SK-N-SH (cell line): Measurements from ENCODE around the gene ARID2. TPM values are rescaled to one million over a fixed set of nuclear protein-coding genes. Genes with fewer than 3 reads are reported as not detected.

Experiments used
- CTCF ChIA-PET: fragments of 300-600, 350-600 bp; formaldehyde crosslinking; extraction: SDS; loops from one replicate; lab custom pipeline; 2021; lab: Yijun Ruan, JAX
- POLR2A ChIA-PET: fragments of 350-600 bp; sonication (Branson Sonifier 250); formaldehyde crosslinking; extraction: SDS; loops from one replicate; lab custom pipeline; 2020; ENCODE audit warnings: antibody characterized with exemption, inconsistent platforms; lab: Yijun Ruan, JAX
- DNase-seq: peaks from one replicate; pipeline ENCODE4 v3.0.0; 2012
- H2AFZ ChIP-seq: fragments of 200-600 bp; sonication (generic); 2 replicates; pipeline ENCODE4 v1.8.1; 2016; ENCODE audit warnings: antibody characterized with exemption, mild to moderate bottlenecking, low read depth
- H3F3A ChIP-seq: fragments of 200-600 bp; sonication (generic); replicated peaks from 2 replicates; pipeline ENCODE3; 2016; ENCODE audit warnings: antibody characterized with exemption, mild to moderate bottlenecking; ENCODE audit not compliant: insufficient read depth
- H3K27ac ChIP-seq, 2 experiments: fragments of 200-500 bp in 1 of 2; fragments of 200-600 bp in 1 of 2; sonication (Bioruptor generic) in 1 of 2; sonication (generic), shearing (Covaris generic) in 1 of 2; 2 replicates each; pipeline versions ENCODE4 v1.5.1 to v1.6.1; 2014 to 2016; ENCODE audit warnings: low read depth in 2 of 2, inconsistent platforms in 1 of 2, low read length in 1 of 2, mild to moderate bottlenecking in 1 of 2, mixed read lengths in 1 of 2
- H3K27me3 ChIP-seq: fragments of 200-600 bp; sonication (generic), shearing (Covaris generic); 2 replicates; pipeline ENCODE4 v1.6.1; 2016; ENCODE audit warnings: mixed run types; ENCODE audit not compliant: insufficient read depth
- H3K36me3 ChIP-seq, 2 experiments: fragments of 200-500 bp in 1 of 2; fragments of 200-600 bp in 1 of 2; sonication (Bioruptor generic) in 1 of 2; sonication (generic) in 1 of 2; replicated peaks in 1 of 2; 2 replicates each; pipeline versions ENCODE3 to v1.5.1; 2014 to 2016; ENCODE audit warnings: low read length in 1 of 2, mild to moderate bottlenecking in 1 of 2; ENCODE audit not compliant: insufficient read depth in 2 of 2, control insufficient read depth in 1 of 2
- H3K4me1 ChIP-seq, 2 experiments: fragments of 200-500 bp in 1 of 2; fragments of 200-600 bp in 1 of 2; sonication (Bioruptor generic) in 1 of 2; sonication (generic), shearing (Covaris generic) in 1 of 2; 2 replicates each; pipeline versions ENCODE4 v1.5.1 to v1.6.1; 2014 to 2016; ENCODE audit warnings: low read depth in 1 of 2, low read length in 1 of 2, mixed run types in 1 of 2; ENCODE audit not compliant: insufficient read depth in 2 of 2, control insufficient read depth in 1 of 2
- H3K4me2 ChIP-seq: fragments of 200-600 bp; sonication (generic), shearing (Covaris generic); 2 replicates; pipeline ENCODE4 v1.6.1; 2017; ENCODE audit warnings: mixed run types
- H3K4me3 ChIP-seq, 2 experiments: fragments of 200-500 bp in 1 of 2; fragments of 200-600 bp in 1 of 2; sonication (Bioruptor generic) in 1 of 2; sonication (generic), shearing (Covaris generic) in 1 of 2; 2 replicates each; pipeline versions ENCODE4 v1.5.1 to v1.8.1; 2014 to 2016; ENCODE audit warnings: low read depth in 2 of 2, inconsistent platforms in 1 of 2, low read length in 1 of 2, mild to moderate bottlenecking in 1 of 2, mixed read lengths in 1 of 2, moderate library complexity in 1 of 2
- H3K79me2 ChIP-seq: fragments of 200-600 bp; sonication (generic); 2 replicates; pipeline ENCODE4 v1.8.1; 2017; ENCODE audit warnings: mild to moderate bottlenecking; ENCODE audit not compliant: insufficient read depth
- H3K9ac ChIP-seq: fragments of 200-600 bp; sonication (generic); 2 replicates; pipeline ENCODE4 v1.6.1; 2017; ENCODE audit warnings: mixed run types
- H3K9me2 ChIP-seq: fragments of 200-600 bp; sonication (generic); 2 replicates; pipeline ENCODE4 v1.6.1; 2017; ENCODE audit warnings: mixed run types
- H3K9me3 ChIP-seq: fragments of 200-600 bp; sonication (generic); 2 replicates; pipeline ENCODE4 v1.6.1; 2017; ENCODE audit warnings: mixed run types, mild to moderate bottlenecking, moderate library complexity
- H4K20me1 ChIP-seq: fragments of 200-600 bp; sonication (generic); 2 replicates; pipeline ENCODE4 v1.6.1; 2017; ENCODE audit warnings: mild to moderate bottlenecking, mixed run types; ENCODE audit not compliant: insufficient read depth
- CHD2 ChIP-seq: fragments of 150-350 bp; IDR thresholded peaks from 2 replicates; pipeline ENCODE4 v1.6.1; 2018; ENCODE audit warnings: low read length; ENCODE audit not compliant: partially characterized antibody
- EP300 ChIP-seq, 2 experiments: IDR thresholded peaks; 2 replicates each; pipeline versions ENCODE4 v1.4.0 to v1.6.1; 2012; ENCODE audit warnings: borderline replicate concordance in 1 of 2, low read depth in 1 of 2, low read length in 1 of 2
- FOXJ3 ChIP-seq: sonication (generic); formaldehyde crosslinking; IDR thresholded peaks from 2 replicates; pipeline ENCODE4 v1.5.1; 2020; ENCODE audit warnings: mild to moderate bottlenecking, missing genetic modification reagents
- GABPA ChIP-seq: IDR thresholded peaks from 2 replicates; pipeline ENCODE4 v1.4.0; 2012; ENCODE audit warnings: low read depth, mild to moderate bottlenecking
- GATA2 ChIP-seq: sonication (generic); formaldehyde crosslinking; IDR thresholded peaks from 2 replicates; pipeline ENCODE4 v1.5.0; 2020; ENCODE audit warnings: mild to moderate bottlenecking, missing genetic modification reagents
- IRF3 ChIP-seq: fragments of 150-350 bp; IDR thresholded peaks from 2 replicates; pipeline ENCODE4 v1.6.1; 2016; ENCODE audit warnings: mild to moderate bottlenecking, low read depth, low read length
- JUND ChIP-seq: IDR thresholded peaks from 2 replicates; pipeline ENCODE4 v1.4.0; 2012
- NRF1 ChIP-seq: IDR thresholded peaks from 2 replicates; pipeline ENCODE4 v1.6.1; 2012; ENCODE audit warnings: low read depth, mild to moderate bottlenecking, low read length
- RAD21 ChIP-seq: IDR thresholded peaks from 2 replicates; pipeline ENCODE4 v1.6.1; 2012; ENCODE audit warnings: mild to moderate bottlenecking, low read length
- RFX5 ChIP-seq: IDR thresholded peaks from 2 replicates; pipeline ENCODE4 v1.6.1; 2012; ENCODE audit warnings: mild to moderate bottlenecking, improper control_type of control experiment, low read length
- RXRA ChIP-seq: IDR thresholded peaks from 2 replicates; pipeline ENCODE4 v1.4.0; 2012; ENCODE audit warnings: low read depth, mild to moderate bottlenecking, borderline replicate concordance
- SIN3A ChIP-seq: IDR thresholded peaks from 2 replicates; pipeline ENCODE4 v1.6.1; 2012; ENCODE audit warnings: low read depth, mild to moderate bottlenecking, low read length, moderate library complexity, borderline replicate concordance
- TCF12 ChIP-seq: IDR thresholded peaks from 2 replicates; pipeline ENCODE4 v1.4.0; 2012
- USF1 ChIP-seq: IDR thresholded peaks from 2 replicates; pipeline ENCODE4 v1.4.0; 2012; ENCODE audit warnings: low read depth, borderline replicate concordance
- USF2 ChIP-seq: fragments of 150-350 bp; IDR thresholded peaks from 2 replicates; pipeline ENCODE4 v1.6.1; 2017; ENCODE audit warnings: antibody characterized with exemption, low read length, low read depth, borderline replicate concordance
- YY1 ChIP-seq: IDR thresholded peaks from 2 replicates; pipeline ENCODE4 v1.4.0; 2012; ENCODE audit warnings: low read depth, mild to moderate bottlenecking
- ZBTB33 ChIP-seq: IDR thresholded peaks from 2 replicates; pipeline ENCODE4 v1.4.0; 2012; ENCODE audit warnings: low read depth, borderline replicate concordance
- WGBS: methylation state at CpG from one replicate; pipeline ENCODE4 v1.1.6; 2017; ENCODE audit warnings: low lambda C conversion rate; 5-methylcytosine and 5-hydroxymethylcytosine counted together
- polyA plus RNA-seq, 3 experiments: library from polyadenylated mRNA; depleted of rRNA; stranded (reverse); fragments of >200 nt; gene quantifications; 2 replicates each; pipeline ENCODE4 v1.2.3, GENCODE V29; 2012

Gene ARID2
- polyA plus RNA-seq, 1 of the 3 experiments (the other 2 are of a cell fraction) = 5.9 TPM

GRCh38 chr12:45928309-45928708 is 198.8 kb downstream of the ARID2 start:
- H3F3A ChIP-seq = peaks cover 16% of the 10 kb centered on the region
- no peaks in the 10 kb centered on the region for H3K9me2 ChIP-seq
- H3K27ac ChIP-seq = no peak overlapping the region
- ChIA-PET CTCF (no interaction called here), POLR2A (no interaction called here)
- H3K4me2 ChIP-seq = no peak overlapping the region
- no peaks in the 10 kb centered on the region for H3K27me3 ChIP-seq
- H3K9ac ChIP-seq = no peak overlapping the region
- H3K4me3 ChIP-seq = no peak overlapping the region
- H3K79me2 ChIP-seq = 0 out of 2 replicates have a peak, but pooled peaks cover 2% of the 10 kb centered on the region
- H3K9me3 ChIP-seq = no peaks in the 10 kb centered on the region
- H3K4me1 ChIP-seq = no peaks in the 10 kb centered on the region; a peak in 2 of 4 replicates
- WGBS = 93% methylated on average over 2 of the region's 2 CpGs
- H3K36me3 ChIP-seq = peaks cover 79 to 92% of the 10 kb centered on the region in 2 experiments
- no peaks in the 10 kb centered on the region for H4K20me1 ChIP-seq
- no peak for TF ChIP-seq GABPA
- no peak for TF ChIP-seq EP300 (IDR thresholded peaks at IDR 0.05; ENCODE audit: borderline replicate concordance in 1 of 2, low read depth in 1 of 2, low read length in 1 of 2)
- TF ChIP-seq YY1 = no peak
- TF ChIP-seq ZBTB33 = no peak
- TF ChIP-seq USF1 = no peak
- no peak for TF ChIP-seq GATA2 (CRISPR knock-in tag)
- TF ChIP-seq CHD2 = no peak
- TF ChIP-seq IRF3 = no peak
- no peak for TF ChIP-seq SIN3A
- no peak overlapping the region for H2AFZ ChIP-seq
- no peak for DNase-seq

GRCh38 chr12:45930369-45930768 is 200.9 kb downstream of the ARID2 start:
- CTCF ChIA-PET = interaction anchor here (0.6 to 1.1 kb wide), 2 partner anchors 42 to 59 kb away, joined by 3 read pairs; no protein-coding TSS in a partner anchor
- Histone ChIP-seq H3K27me3 (no peaks in the 10 kb centered on the region), H3F3A (peaks cover 13% of the 10 kb centered on the region), H3K79me2 (no peaks in the 10 kb centered on the region), H3K4me2 (no peak overlapping the region), H4K20me1 (no peaks in the 10 kb centered on the region), H3K4me3 (no peak overlapping the region), H3K9ac (no peak overlapping the region), H3K9me2 (no peaks in the 10 kb centered on the region), H3K36me3 (peaks cover 73 to 81% of the 10 kb centered on the region in 2 experiments), H3K27ac (no peak overlapping the region), H2AFZ (no peak overlapping the region), H3K4me1 (peaks cover 0 to 4% of the 10 kb centered on the region in 2 experiments; a peak in 2 of 4 replicates), H3K9me3 (no peaks in the 10 kb centered on the region)
- 98% methylated on average over 3 of the region's 3 CpGs for WGBS
- POLR2A ChIA-PET = no interaction called here
- DNase-seq = no peak
- TF ChIP-seq ZBTB33 (no peak), TCF12 (no peak), RAD21 (no peak), USF2 (no peak), CHD2 (no peak), RXRA (no peak), JUND (no peak), NRF1 (no peak), FOXJ3 (CRISPR knock-in tag) (no peak), RFX5 (no peak)
